NT2/D1 (cell line): ENCODE measurements around the gene TTC38.
"Not testable (repeated sequence)": the region's sequence is repeated elsewhere in the genome, so short reads cannot be mapped to it uniquely, and the experiment has no call there.

Experiments used
- DNase-seq: peaks from one replicate; pipeline ENCODE4 v3.0.0-alpha.2; 2011; ENCODE audit warnings: low read depth, low spot score
- H3K27me3 ChIP-seq: 2 replicates; pipeline ENCODE4 v1.6.0; 2011; ENCODE audit warnings: mild to moderate bottlenecking; ENCODE audit not compliant: insufficient read length, insufficient read depth
- H3K36me3 ChIP-seq: 2 replicates; pipeline ENCODE4 v1.6.1; 2011; ENCODE audit warnings: mild to moderate bottlenecking, low read length, mixed read lengths; ENCODE audit not compliant: insufficient read depth, insufficient read length
- H3K4me1 ChIP-seq: 2 replicates; pipeline ENCODE4 v1.5.1; 2011; ENCODE audit not compliant: insufficient read depth, insufficient read length
- H3K4me3 ChIP-seq: 2 replicates; pipeline ENCODE4 v1.5.1; 2011; ENCODE audit warnings: low read depth; ENCODE audit not compliant: insufficient read length
- H3K9ac ChIP-seq: 2 replicates; pipeline ENCODE4 v1.6.0; 2011; ENCODE audit warnings: low read depth; ENCODE audit not compliant: insufficient read length
- H3K9me3 ChIP-seq: 2 replicates; pipeline ENCODE4 v1.5.1; 2011; ENCODE audit warnings: mild to moderate bottlenecking, low read length; ENCODE audit not compliant: insufficient read depth
- SUZ12 ChIP-seq: IDR thresholded peaks from 2 replicates; pipeline ENCODE4 v1.6.1; 2011; ENCODE audit not compliant: insufficient read length, insufficient read depth; ENCODE audit errors: extremely low read depth
- YY1 ChIP-seq: IDR thresholded peaks from 2 replicates; pipeline ENCODE4 v1.6.1; 2011; ENCODE audit not compliant: insufficient read length, insufficient read depth
- ZNF274 ChIP-seq: IDR thresholded peaks from 2 replicates; pipeline ENCODE4 v1.6.1; 2011; ENCODE audit warnings: mild to moderate bottlenecking, low read depth, low read length

The TTC38 gene

DNA sequence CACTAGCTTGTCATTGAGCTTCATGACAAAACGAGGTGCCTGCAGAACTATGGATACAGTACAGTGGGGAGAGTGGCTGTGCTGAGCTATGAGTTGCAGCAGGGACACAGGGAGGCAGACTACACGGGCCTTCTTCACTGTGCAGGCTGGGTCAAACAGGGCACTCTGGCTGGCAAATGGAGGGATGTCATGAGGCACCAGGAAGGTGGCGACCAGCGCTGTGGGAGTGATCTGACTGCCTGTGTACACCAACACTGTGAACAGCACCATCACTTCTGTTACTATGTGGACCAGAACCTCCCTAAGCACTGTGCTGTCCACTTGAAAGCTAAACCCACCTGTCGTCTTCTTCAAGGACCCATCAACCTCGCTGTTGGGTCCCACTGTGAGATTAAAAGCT is 7.8 kb upstream of the TTC38 start:
- H3K9me3 ChIP-seq, result peaks cover 16% of the 10 kb centered on the region; the same call in 1 of the 2 replicates
- DNase-seq, result no peak
- no peak overlapping the region for H3K9ac ChIP-seq
- TF ChIP-seq YY1 (no peak), SUZ12 (no peak), ZNF274 (no peak)
- H3K36me3 ChIP-seq, result no peaks in the 10 kb centered on the region
- no peaks in the 10 kb centered on the region for H3K4me1 ChIP-seq
- peaks cover 41% of the 10 kb centered on the region for H3K27me3 ChIP-seq
- H3K4me3 ChIP-seq, result no peak overlapping the region

DNA sequence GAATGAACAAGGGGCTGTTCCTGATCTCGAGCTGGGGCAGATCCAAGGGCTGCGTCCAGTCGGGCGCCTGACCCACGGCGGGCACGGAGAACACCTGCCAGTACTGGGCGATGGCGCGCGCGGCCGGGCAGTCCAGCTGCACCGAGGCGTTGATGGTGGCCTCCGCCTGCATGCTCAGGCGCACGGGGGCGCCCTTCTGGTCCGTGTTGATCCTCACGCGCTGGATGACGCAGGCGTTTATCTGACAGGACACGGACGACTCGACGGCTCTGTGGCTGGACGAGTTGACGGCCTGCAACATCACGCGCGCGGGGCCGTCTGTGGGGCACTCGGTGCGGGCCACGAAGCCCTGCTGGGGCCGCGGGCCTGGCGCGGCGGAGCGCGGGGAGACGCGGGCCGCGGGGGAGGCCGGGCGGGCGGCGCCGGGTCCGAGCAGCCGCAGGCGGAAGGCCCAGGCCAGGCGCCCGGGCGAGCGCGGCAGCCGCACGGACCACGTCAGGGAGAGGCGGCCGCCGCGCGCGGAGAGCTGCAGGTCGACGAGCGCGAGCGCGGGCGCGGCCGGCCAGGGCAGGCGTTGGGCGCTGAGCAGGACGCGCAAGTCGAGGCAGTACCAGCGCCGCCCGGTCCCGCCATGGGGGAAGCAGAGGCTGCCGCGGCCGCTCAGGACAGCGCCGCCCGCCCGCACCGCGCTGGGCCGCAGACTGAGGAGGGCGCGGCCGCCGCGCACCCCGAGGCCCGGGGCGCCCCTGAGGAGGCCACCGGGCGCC is 5.2 kb upstream of the TTC38 start:
- peaks cover 27% of the 10 kb centered on the region; the same call in 1 of the 2 replicates for H3K9me3 ChIP-seq
- peak overlapping the region; percentile 32 for H3K4me3 ChIP-seq
- no peak for TF ChIP-seq YY1
- H3K4me1 ChIP-seq, result no peaks in the 10 kb centered on the region
- peak; percentile 22 for DNase-seq
- peak overlapping the region; percentile 61 for H3K9ac ChIP-seq
- H3K27me3 ChIP-seq, result peaks cover 56% of the 10 kb centered on the region
- no peaks in the 10 kb centered on the region for H3K36me3 ChIP-seq

DNA sequence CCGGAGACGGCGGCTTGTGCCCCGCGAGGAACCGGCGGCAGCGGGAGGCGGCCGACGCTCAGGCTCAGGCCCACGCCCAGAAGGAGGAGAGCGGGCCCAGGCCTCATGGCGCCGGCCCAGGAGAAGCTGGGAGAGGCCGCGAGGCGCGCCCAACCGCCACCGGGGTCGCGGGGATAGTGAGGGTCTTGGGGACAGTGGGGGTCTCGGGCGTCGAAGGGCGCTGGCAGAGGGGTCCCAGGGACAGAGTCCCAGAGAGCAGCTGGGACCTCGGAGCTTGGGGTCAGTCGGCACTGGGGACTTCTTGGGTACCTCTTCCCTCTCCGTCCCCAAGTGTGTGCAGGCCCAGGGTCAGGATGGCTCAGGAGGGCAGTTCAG is 4.6 kb upstream of the TTC38 start, which contains the start of gene PKDREJ:
Gene PKDREJ (minus strand): TSS at position 128 of the 375 bp plus-strand sequence. CDS start 21 bp downstream, at position 107.
- peaks cover 56% of the 10 kb centered on the region for H3K27me3 ChIP-seq
- H3K4me1 ChIP-seq, result no peaks in the 10 kb centered on the region
- H3K36me3 ChIP-seq, result no peaks in the 10 kb centered on the region
- TF ChIP-seq YY1 (no peak), ZNF274 (no peak), SUZ12 (no peak)
- H3K4me3 ChIP-seq, result peak within 1 kb of the TSS; percentile 32
- no peak for DNase-seq
- H3K9ac ChIP-seq, result peak within 1 kb of the TSS; percentile 61
- peaks cover 27% of the 10 kb centered on the region; the same call in 1 of the 2 replicates for H3K9me3 ChIP-seq

DNA sequence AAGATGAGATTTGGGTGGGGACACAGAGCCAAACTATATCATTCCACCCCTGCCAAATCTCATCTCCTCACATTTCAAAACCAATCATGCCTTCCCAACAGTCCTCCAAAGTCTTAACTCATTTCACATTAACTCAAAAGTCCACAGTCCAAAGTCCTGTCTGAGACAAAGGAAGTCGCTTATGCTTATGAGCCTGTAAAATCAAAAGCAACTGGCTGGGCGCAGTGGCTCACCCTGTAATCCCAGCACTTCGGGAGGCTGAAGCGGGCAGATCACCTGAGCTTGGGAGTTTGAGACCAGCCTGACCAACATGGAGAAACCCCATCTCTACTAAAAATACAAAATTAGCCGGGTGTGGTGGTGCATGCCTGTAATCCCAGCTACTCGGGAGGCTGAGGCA is 3.3 kb upstream of the TTC38 start:
- H3K4me1 ChIP-seq, DNase-seq, H3K4me3 ChIP-seq, H3K9ac ChIP-seq, H3K36me3 ChIP-seq: not testable (repeated sequence)
- peaks cover 27% of the 10 kb centered on the region; the same call in 1 of the 2 replicates for H3K9me3 ChIP-seq
- H3K27me3 ChIP-seq, result peaks cover 55% of the 10 kb centered on the region

- not testable (repeated sequence) for DNase-seq, H3K36me3 ChIP-seq, H3K4me1 ChIP-seq, H3K4me3 ChIP-seq, H3K9ac ChIP-seq
- H3K27me3 ChIP-seq, result peaks cover 45% of the 10 kb centered on the region
- peaks cover 27% of the 10 kb centered on the region; the same call in 1 of the 2 replicates for H3K9me3 ChIP-seq
Measured at GRCh38 chr22:46265627-46266026, 2.2 kb upstream of the TTC38 start.

DNA sequence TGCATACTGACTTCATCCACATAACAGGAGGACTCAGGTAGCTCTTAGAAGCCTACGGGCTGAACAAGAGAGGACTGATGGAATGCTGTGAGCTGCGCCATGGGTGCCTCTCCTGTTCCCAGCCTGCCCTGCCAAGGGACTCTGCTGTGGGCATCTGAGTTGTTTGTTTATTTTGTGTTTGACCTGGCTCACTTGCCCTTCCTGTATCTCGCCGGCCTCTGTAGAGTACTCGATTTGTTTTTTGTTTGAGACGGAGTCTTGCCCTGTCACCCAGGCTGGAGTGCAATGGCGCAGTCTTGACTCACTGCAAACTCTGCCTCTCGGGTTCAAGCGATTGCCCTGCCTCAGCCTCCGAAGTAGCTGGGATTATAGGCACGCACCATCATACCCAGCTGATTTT is 1.8 kb downstream of the TTC38 start:
- Histone ChIP-seq H3K4me3 (no peak overlapping the region), H3K9ac (no peak overlapping the region), H3K4me1 (peaks cover 2% of the 10 kb centered on the region), H3K9me3 (peaks cover 13% of the 10 kb centered on the region; the same call in 1 of the 2 replicates), H3K27me3 (peaks cover 15% of the 10 kb centered on the region), H3K36me3 (peaks cover 33% of the 10 kb centered on the region)
- TF ChIP-seq ZNF274 (no peak), YY1 (no peak), SUZ12 (no peak)
- no peak for DNase-seq

- no peak for DNase-seq
- TF ChIP-seq SUZ12 (no peak), YY1 (no peak), ZNF274 (no peak)
- peaks cover 2% of the 10 kb centered on the region for H3K4me1 ChIP-seq
- H3K36me3 ChIP-seq, result peaks cover 50% of the 10 kb centered on the region
- no peak overlapping the region for H3K4me3 ChIP-seq
- H3K27me3 ChIP-seq, result peaks cover 2% of the 10 kb centered on the region
- H3K9me3 ChIP-seq, result peaks cover 8% of the 10 kb centered on the region; the same call in 1 of the 2 replicates
- no peak overlapping the region for H3K9ac ChIP-seq
Measured at GRCh38 chr22:46272196-46272595, 4.4 kb downstream of the TTC38 start.

GRCh38 chr22:46272762-46273431 is 5.1 kb downstream of the TTC38 start:
- H3K4me1 ChIP-seq, result peaks cover 2% of the 10 kb centered on the region
- peaks cover 55% of the 10 kb centered on the region for H3K36me3 ChIP-seq
- no peak for DNase-seq
- TF ChIP-seq SUZ12 (no peak), ZNF274 (no peak), YY1 (no peak)
- no peak overlapping the region for H3K4me3 ChIP-seq
- peaks cover 8% of the 10 kb centered on the region; the same call in 1 of the 2 replicates for H3K9me3 ChIP-seq
- H3K27me3 ChIP-seq, result no peaks in the 10 kb centered on the region
- H3K9ac ChIP-seq, result no peak overlapping the region
